HepG2 (cell line): Measurements from ENCODE around the gene KRT7.

ENCODE experiments used
- BRD4 ChIP-seq: sonication (generic); formaldehyde crosslinking; IDR thresholded peaks from 2 replicates; pipeline ENCODE4 v1.4.0; 2020; ENCODE audit warnings: missing genetic modification reagents
- EZH2 ChIP-seq: conservative IDR thresholded peaks from 2 replicates; pipeline ENCODE4 v1.6.1; 2012; ENCODE audit warnings: mild to moderate bottlenecking, low read depth, low read length, moderate library complexity
- NFE2L2 ChIP-seq: fragments of 150-350 bp; IDR thresholded peaks from 2 replicates; pipeline ENCODE4 v1.6.1; 2014; ENCODE audit warnings: low read length
- TRIM24 ChIP-seq: sonication (generic); formaldehyde crosslinking; IDR thresholded peaks from 2 replicates; pipeline ENCODE4 v1.8.0; 2022; ENCODE audit warnings: mild to moderate bottlenecking, missing genetic modification reagents
- YY1 ChIP-seq: IDR thresholded peaks from 2 replicates; pipeline ENCODE4 v1.6.1; 2011; ENCODE audit warnings: low read length, low read depth, moderate library complexity, mild to moderate bottlenecking; ENCODE audit not compliant: insufficient read depth, insufficient replicate concordance
- ZNF441 ChIP-seq: sonication (generic); formaldehyde crosslinking; IDR thresholded peaks from 2 replicates; pipeline ENCODE4 v1.7.0; 2021; ENCODE audit warnings: missing genetic modification reagents, borderline replicate concordance
- TF ChIP-seq, protein P1 (sequence below): sonication (generic); formaldehyde crosslinking; IDR thresholded peaks from 2 replicates; pipeline ENCODE4 v1.5.0; 2020; ENCODE audit warnings: mild to moderate bottlenecking, missing genetic modification reagents, moderate library complexity
- TF ChIP-seq, protein P2 (sequence below): IDR thresholded peaks from 2 replicates; pipeline ENCODE4 v1.6.1; 2016

GRCh38 chr12:52257074-52257551 is 24.1 kb downstream of the KRT7 start:
- TF ChIP-seq YY1: no peak
- TF ChIP-seq, protein P1, sequence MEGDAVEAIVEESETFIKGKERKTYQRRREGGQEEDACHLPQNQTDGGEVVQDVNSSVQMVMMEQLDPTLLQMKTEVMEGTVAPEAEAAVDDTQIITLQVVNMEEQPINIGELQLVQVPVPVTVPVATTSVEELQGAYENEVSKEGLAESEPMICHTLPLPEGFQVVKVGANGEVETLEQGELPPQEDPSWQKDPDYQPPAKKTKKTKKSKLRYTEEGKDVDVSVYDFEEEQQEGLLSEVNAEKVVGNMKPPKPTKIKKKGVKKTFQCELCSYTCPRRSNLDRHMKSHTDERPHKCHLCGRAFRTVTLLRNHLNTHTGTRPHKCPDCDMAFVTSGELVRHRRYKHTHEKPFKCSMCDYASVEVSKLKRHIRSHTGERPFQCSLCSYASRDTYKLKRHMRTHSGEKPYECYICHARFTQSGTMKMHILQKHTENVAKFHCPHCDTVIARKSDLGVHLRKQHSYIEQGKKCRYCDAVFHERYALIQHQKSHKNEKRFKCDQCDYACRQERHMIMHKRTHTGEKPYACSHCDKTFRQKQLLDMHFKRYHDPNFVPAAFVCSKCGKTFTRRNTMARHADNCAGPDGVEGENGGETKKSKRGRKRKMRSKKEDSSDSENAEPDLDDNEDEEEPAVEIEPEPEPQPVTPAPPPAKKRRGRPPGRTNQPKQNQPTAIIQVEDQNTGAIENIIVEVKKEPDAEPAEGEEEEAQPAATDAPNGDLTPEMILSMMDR: no peak
- no peak for TF ChIP-seq EZH2
- TF ChIP-seq NFE2L2: no peak
- TF ChIP-seq TRIM24 (CRISPR knock-in tag): no peak
- TF ChIP-seq BRD4 (CRISPR knock-in tag): no peak
- TF ChIP-seq, protein P2, sequence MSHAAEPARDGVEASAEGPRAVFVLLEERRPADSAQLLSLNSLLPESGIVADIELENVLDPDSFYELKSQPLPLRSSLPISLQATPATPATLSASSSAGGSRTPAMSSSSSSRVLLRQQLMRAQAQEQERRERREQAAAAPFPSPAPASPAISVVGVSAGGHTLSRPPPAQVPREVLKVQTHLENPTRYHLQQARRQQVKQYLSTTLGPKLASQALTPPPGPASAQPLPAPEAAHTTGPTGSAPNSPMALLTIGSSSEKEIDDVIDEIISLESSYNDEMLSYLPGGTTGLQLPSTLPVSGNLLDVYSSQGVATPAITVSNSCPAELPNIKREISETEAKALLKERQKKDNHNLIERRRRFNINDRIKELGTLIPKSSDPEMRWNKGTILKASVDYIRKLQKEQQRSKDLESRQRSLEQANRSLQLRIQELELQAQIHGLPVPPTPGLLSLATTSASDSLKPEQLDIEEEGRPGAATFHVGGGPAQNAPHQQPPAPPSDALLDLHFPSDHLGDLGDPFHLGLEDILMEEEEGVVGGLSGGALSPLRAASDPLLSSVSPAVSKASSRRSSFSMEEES (CRISPR knock-in tag): no peak
- TF ChIP-seq ZNF441: no peak
